ENCODE data around the gene P4HA2. TPM values are rescaled to one million over a fixed set of nuclear protein-coding genes. Genes with fewer than 3 reads are reported as not detected.

P4HA2 gene
- total RNA-seq, 2 donors from 2014 or later: 32.3 to 57.9 TPM

DNA sequence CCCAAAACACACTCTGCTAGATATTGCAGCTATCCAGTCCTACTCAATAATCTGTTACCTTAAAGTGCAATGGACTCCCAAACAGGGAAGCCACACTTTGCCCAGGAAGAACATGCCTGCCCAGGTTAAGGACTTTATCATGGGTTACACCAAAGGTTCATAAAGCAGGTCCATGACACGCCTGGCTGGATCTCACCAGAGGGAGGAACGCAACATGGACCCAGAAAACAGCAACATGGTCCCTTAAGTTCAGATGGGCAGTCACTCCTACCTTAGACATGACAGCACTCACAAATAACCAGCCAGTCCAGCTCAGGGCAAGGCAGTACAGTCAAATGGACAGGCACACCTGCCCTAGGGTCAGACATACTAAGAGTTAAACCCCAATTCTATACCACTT is 3.8 kb downstream of the P4HA2 start:
- Histone ChIP-seq H3K4me1 (peaks cover 80% of the 10 kb centered on the region), H3K27ac (peak overlapping the region in 3 of 4 donors; percentile 10 to 99 (median 36))
- DNase-seq: no peak

DNA sequence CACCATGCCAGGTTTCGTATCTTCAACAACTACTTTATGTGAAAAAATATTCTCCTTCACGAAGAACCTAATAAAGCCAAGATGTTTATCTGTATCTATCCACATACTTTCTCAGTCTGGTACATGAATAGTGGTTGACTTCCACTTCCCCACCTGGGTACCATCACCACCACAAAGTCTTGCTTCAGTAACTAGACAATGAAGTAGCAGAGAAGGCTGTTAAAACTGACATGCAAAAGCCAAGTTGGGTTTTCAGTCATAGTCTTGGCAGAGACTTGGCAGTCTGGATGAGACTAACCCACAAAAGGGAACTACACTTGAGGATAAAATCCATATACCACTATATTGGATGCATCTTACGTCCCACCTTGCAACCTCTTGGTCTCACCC is 5.0 kb downstream of the P4HA2 start:
- WGBS, 2 donors: 86 to 89% methylated on average over 3 of the region's 3 CpGs
- H3K27ac ChIP-seq: peak overlapping the region in 3 of 4 donors; percentile 22 to 55 (median 25)
- intact Hi-C loops (cut with DNase I): no loop called here

More for the DNA sequence above, 3.8 kb downstream of the P4HA2 start:
- H3K27me3 ChIP-seq: no peaks in the 10 kb centered on the region
- no peaks in the 10 kb centered on the region for H3K9me3 ChIP-seq
- no peak overlapping the region for H3K4me3 ChIP-seq
- TF ChIP-seq POLR2A (IDR thresholded peaks at IDR 0.05): no peak
- TF ChIP-seq, protein P1, sequence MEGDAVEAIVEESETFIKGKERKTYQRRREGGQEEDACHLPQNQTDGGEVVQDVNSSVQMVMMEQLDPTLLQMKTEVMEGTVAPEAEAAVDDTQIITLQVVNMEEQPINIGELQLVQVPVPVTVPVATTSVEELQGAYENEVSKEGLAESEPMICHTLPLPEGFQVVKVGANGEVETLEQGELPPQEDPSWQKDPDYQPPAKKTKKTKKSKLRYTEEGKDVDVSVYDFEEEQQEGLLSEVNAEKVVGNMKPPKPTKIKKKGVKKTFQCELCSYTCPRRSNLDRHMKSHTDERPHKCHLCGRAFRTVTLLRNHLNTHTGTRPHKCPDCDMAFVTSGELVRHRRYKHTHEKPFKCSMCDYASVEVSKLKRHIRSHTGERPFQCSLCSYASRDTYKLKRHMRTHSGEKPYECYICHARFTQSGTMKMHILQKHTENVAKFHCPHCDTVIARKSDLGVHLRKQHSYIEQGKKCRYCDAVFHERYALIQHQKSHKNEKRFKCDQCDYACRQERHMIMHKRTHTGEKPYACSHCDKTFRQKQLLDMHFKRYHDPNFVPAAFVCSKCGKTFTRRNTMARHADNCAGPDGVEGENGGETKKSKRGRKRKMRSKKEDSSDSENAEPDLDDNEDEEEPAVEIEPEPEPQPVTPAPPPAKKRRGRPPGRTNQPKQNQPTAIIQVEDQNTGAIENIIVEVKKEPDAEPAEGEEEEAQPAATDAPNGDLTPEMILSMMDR (IDR thresholded peaks at IDR 0.05): no peak
- ATAC-seq: no peak
- H3K36me3 ChIP-seq (replicated peaks in 1 of 2; ENCODE audit: insufficient read depth in 1 of 2, low read depth in 2 of 2): no peaks in the 10 kb centered on the region
- intact Hi-C loops (cut with DNase I): no loop called here
- 84 to 100% methylated on average over 2 of the region's 2 CpGs for WGBS, 2 donors

GRCh38 chr5:132221781-132222648 is 5.6 kb downstream of the P4HA2 start:
- Histone ChIP-seq H3K4me1 (peaks cover 77% of the 10 kb centered on the region), H3K36me3 (replicated peaks in 1 of 2; ENCODE audit: insufficient read depth in 1 of 2, low read depth in 2 of 2) (no peaks in the 10 kb centered on the region), H3K27ac (peak overlapping the region; percentile 22 to 55 (median 30)), H3K4me3 (no peak overlapping the region), H3K9me3 (no peaks in the 10 kb centered on the region), H3K27me3 (no peaks in the 10 kb centered on the region)
- TF ChIP-seq, protein P1 (IDR thresholded peaks at IDR 0.05): peak in 2 of 7 experiments; percentile 2 to 31
- TF ChIP-seq POLR2A (IDR thresholded peaks at IDR 0.05): peak in 1 of 3 donors; percentile 26
- ATAC-seq (peak; percentile 28), DNase-seq (peak; percentile 50 to 74 (median 70))
- intact Hi-C loops (cut with DNase I): no loop called here
- WGBS, 2 donors: 62 to 63% methylated on average over 7 of the region's 7 CpGs

More for the DNA sequence above, 5.0 kb downstream of the P4HA2 start:
- TF ChIP-seq, protein P1 (IDR thresholded peaks at IDR 0.05): no peak
- H3K9me3 ChIP-seq: no peaks in the 10 kb centered on the region
- no peak overlapping the region for H3K4me3 ChIP-seq
- DNase-seq (no peak), ATAC-seq (no peak)
- H3K4me1 ChIP-seq: peaks cover 77% of the 10 kb centered on the region
- no peaks in the 10 kb centered on the region for H3K36me3 ChIP-seq (replicated peaks in 1 of 2; ENCODE audit: insufficient read depth in 1 of 2, low read depth in 2 of 2)
- H3K27me3 ChIP-seq: no peaks in the 10 kb centered on the region

GRCh38 chr5:132220491-132220890 is 7.2 kb downstream of the P4HA2 start:
- Histone ChIP-seq H3K4me1 (peaks cover 71% of the 10 kb centered on the region), H3K9me3 (no peaks in the 10 kb centered on the region), H3K27ac (peak overlapping the region in 3 of 4 donors; percentile 17 to 22 (median 20)), H3K4me3 (no peak overlapping the region), H3K36me3 (replicated peaks in 1 of 2; ENCODE audit: insufficient read depth in 1 of 2, low read depth in 2 of 2) (no peaks in the 10 kb centered on the region), H3K27me3 (no peaks in the 10 kb centered on the region)
- WGBS, 2 donors: 31 to 37% methylated on average over 2 of the region's 2 CpGs
- ATAC-seq: peak; percentile 12
- DNase-seq: no peak
- intact Hi-C loops (cut with DNase I): no loop called here
- TF ChIP-seq, protein P1 (IDR thresholded peaks at IDR 0.05): no peak
- no peak for TF ChIP-seq POLR2A (IDR thresholded peaks at IDR 0.05)

Measured in body of pancreas (tissue), 4 donors.